GM18867 (cell line): ENCODE measurements around the gene KLF6.

ENCODE experiments used
- ATAC-seq: cut with Tn5 transposase; IDR thresholded peaks from one replicate; pipeline ENCODE4 v1.9.1; 2021; ENCODE audit warnings: mild to moderate bottlenecking, moderate library complexity; ENCODE audit not compliant: unreplicated experiment

KLF6 gene

GRCh38 chr10:3775696-3776551 lies 9.1 kb downstream of the KLF6 start:
- ATAC-seq, result no peak

DNA sequence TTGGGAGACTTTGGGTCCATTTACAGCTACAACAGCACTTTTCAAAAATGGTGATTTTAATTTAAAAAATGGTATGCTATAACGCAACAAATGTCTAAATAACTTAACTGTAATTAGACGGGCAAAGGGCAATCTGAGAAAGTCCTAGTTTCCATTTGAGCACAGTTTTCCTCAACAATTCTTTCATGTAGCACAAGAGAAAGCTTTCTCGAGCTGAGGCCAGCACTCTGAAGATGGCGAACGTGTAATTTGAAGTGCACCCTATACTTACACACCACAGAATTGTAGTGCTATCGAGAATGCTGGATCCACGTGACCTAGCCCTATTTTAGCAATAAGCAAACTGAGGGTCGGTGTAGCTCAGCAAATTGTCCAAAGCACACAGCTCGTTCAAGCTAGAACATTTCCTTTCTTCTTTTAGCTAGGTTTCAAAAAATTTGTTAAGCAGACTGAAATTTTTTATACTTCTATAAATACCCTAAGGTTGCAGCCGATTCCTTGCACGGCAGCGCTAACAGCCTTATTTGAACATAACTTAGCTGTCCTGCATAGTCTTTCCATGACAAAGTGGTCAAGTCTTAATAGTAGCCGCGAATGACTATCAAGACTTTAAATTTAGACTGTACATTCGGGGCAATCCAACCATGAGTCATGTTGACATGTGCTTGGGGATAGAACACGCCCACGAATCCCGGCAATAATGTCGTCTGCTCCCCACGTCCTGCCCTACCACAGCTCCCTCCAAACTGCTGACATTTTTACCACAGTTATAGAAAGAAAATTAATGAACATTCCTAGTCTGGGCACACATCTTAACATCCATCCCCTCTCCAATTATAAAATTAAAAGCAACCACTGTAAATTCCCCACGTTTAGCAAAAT lies 10.0 kb downstream of the KLF6 start:
- no peak for ATAC-seq

DNA sequence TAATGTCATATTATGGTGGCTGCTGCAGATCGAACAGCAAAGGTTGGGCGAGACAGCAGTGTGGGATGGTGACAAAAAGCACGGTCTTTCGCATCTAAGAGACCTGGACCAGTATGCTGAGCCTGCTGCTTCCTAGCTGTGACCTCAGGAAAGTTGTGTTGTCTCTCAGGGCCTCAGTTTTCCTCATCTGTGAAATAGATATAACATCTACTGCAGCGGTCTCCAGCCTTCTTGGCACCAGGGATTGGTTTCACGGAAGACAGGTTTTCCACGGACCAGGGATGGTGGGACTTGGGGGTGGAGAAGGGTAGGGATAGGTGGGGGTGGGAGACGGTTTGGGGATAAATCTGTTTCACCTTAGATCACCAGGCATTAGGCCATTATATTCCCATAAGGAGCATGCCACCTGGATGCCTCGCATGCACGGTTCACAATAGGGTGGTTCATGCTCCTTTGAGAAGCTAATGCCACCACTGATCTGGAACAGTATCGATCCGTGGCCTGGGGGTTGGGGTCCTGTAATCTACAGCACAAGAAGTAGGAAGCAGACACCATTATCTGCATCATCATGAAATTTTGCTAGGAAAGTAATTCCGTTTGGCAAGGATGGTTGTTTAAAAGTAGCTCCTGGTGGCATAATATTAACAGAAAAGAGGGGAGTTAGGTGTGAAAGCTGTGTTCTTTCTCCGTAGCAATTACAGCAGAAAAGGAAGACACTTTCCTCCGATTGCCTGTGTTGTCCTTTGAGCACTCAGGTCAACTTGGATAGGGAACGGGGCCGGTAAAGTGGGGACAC lies 10.8 kb downstream of the KLF6 start:
- no peak for ATAC-seq

- ATAC-seq, result no peak
Observed at GRCh38 chr10:3773460-3774017, 11.5 kb downstream of the KLF6 start.

DNA sequence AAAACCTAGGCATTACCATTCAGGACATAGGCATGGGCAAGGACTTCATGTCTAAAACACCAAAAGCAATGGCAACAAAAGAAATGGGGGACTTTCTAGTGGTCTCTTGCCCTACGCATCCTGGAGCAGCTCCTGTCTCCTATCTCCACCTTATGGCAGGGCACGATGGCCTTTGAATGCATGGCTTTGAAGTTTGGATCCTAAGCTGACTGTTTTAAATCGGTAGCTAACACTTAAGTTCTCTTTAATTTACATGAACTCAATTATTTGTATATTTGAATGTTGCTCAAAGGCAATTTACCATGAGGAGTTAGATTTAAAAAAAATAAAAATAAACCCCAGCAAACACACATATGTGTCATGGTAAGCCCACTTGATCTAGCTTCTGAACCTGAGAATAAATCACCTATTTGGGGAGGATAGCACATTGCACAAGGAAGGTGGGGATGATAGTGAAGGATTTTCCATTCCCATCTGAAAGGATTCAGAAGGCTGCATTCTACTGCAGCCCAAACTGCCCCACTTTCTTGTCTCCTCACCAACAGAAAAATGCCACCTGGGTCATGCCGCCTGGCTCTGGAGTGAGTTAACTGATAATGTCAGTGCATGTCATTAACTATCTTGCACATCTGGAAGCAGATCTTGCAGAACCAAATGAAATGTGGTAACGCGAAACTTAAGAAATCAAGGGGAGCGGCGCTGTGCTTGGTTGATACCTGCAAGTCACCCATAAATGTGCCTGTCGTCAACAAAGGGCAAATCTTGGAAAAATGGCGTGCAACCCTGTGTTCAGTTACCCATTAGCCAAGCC lies 12.4 kb downstream of the KLF6 start:
- ATAC-seq, result no peak

- ATAC-seq, result no peak
Observed at GRCh38 chr10:3770611-3771110, 14.3 kb downstream of the KLF6 start.

- no peak for ATAC-seq
Observed at GRCh38 chr10:3769556-3769955, 15.5 kb downstream of the KLF6 start.

DNA sequence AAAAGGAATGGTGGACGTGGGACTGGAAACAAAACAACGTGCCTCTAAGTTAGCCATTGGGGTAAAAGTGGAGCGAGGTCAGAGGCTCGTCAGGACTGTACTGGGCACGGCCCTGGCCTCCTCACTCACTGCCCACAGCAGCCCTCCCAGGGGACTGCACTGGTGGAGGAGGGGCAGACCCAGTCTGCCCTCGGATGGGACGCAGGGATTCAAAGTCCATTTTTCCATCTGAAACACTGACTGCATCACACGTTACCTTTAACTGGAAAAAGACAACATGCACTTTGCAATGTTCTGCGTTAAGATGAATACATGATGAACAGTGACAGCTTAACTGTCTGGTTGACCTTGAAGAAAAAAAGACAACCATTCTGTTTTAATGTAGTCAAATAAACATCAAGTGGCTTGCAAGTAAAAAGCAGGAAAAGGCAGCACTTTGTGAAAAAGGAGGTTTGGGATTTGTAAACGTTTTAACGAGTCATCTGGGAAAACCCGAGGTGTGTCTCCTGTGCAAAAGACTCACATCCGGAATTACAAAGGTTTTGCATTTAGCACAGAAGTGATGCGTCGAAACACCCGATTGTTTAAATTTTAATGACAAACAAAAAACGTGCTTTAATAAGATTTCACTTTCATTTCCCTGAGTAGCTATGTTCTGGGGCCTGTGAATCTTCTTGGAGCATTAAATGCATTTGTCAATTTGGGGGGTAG lies 18.8 kb downstream of the KLF6 start:
- no peak for ATAC-seq

GRCh38 chr10:3765146-3765545 lies 19.9 kb downstream of the KLF6 start:
- ATAC-seq, result no peak

GRCh38 chr10:3764626-3765112 lies 20.3 kb downstream of the KLF6 start:
- ATAC-seq, result no peak

- ATAC-seq, result no peak
Observed at GRCh38 chr10:3763852-3764625, 21.0 kb downstream of the KLF6 start.

- ATAC-seq, result no peak
Observed at GRCh38 chr10:3763035-3763456, 22.0 kb downstream of the KLF6 start.

DNA sequence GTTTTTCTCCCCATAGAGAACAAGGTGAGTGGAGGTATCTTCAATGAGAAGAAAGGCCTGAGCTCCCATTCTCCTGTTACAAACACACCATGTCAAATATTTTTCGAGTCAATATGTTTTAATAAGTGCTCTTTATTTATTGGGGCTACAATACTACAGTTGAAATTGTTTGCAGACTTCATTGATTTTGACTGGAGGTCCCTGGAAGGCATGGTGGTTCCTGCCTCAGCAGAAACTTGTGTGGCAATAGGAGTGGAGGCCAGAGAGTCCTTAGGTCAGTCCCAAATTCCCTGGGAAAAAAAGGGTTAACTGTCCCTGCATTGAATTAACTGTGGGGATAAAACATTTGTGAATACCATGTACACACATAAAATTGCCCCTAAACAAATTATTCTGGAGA lies 22.7 kb downstream of the KLF6 start:
- ATAC-seq, result no peak

DNA sequence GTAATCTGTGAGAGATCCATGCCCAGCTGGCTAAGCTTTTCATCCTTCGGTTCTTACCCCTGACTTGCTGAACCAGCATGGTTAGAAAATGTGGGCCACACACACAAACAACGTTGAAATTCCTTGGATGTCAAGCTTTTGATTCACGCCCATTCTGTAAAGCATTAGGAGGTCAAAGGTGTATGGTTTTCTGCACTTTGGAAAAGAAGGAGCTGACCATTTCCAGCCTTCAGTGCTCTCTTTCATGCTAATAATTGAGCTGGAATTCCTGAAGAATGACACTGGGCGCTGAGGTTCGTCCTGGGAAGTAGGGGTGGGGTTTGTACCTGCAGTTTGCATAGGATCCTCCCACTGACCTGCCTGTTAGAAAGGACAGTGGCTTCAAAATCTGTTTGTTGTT lies 23.1 kb downstream of the KLF6 start:
- no peak for ATAC-seq

GRCh38 chr10:3761021-3761686 lies 23.9 kb downstream of the KLF6 start:
- ATAC-seq, result peak; percentile 52

DNA sequence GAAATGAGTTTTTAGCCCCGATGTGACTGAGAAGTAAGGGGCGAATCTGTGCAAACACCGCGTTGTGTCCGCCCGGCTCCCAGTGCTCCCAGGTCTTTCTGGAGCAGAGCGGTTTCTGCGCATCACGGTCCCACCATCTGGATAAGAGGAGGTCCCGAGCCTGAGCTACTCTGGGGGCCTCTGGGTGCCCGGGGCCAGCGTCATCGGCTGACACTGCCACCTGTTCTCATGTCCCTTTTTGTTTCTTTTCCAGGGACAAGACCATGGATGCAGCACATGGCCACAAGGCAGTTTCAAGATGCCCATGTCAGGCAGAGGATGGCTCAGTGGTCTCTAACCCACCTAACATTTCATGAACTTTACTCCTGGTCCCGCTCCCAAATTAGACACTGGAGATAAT lies 24.9 kb downstream of the KLF6 start:
- ATAC-seq, result no peak

GRCh38 chr10:3759397-3759796 lies 25.6 kb downstream of the KLF6 start:
- no peak for ATAC-seq

- no peak for ATAC-seq
Observed at GRCh38 chr10:3758491-3758970, 26.5 kb downstream of the KLF6 start.
